GM23248 (cell line): ENCODE data around the gene TAF11L6. TPM values are rescaled to one million over a fixed set of nuclear protein-coding genes. Genes with fewer than 3 reads are reported as not detected.
"Not testable (repeated sequence)": the region's sequence is repeated elsewhere in the genome, so short reads cannot be mapped to it uniquely, and the experiment has no call there.

Source experiments
- DNase-seq: peaks from one replicate; pipeline ENCODE4 v3.0.0-alpha.2; 2015
- H2AFZ ChIP-seq: fragments of 200-600 bp; sonication (generic); 2 replicates; pipeline ENCODE4 v1.6.1; 2016; ENCODE audit warnings: antibody characterized with exemption
- H3F3A ChIP-seq: fragments of 200-600 bp; sonication (generic); 2 replicates; pipeline ENCODE4 v1.6.1; 2016; ENCODE audit warnings: mild to moderate bottlenecking, antibody characterized with exemption, mixed run types; ENCODE audit not compliant: insufficient read depth
- H3K27ac ChIP-seq: fragments of 200-600 bp; sonication (generic); 2 replicates; pipeline ENCODE4 v1.5.1; 2016; ENCODE audit warnings: mild to moderate bottlenecking
- H3K27me3 ChIP-seq: fragments of 200-600 bp; sonication (generic); replicated peaks from 2 replicates; pipeline ENCODE4 v1.6.1; 2016; ENCODE audit warnings: mild to moderate bottlenecking; ENCODE audit not compliant: insufficient read depth
- H3K36me3 ChIP-seq: fragments of 200-600 bp; sonication (generic); 2 replicates; pipeline ENCODE4 v1.6.1; 2016; ENCODE audit warnings: low read depth, mild to moderate bottlenecking
- H3K4me1 ChIP-seq: fragments of 200-600 bp; sonication (generic); 2 replicates; pipeline ENCODE4 v1.6.1; 2016; ENCODE audit warnings: mild to moderate bottlenecking; ENCODE audit not compliant: insufficient read depth
- H3K4me2 ChIP-seq: fragments of 200-600 bp; sonication (generic); one replicate; pipeline ENCODE4 v1.6.1; 2016; ENCODE audit warnings: mild to moderate bottlenecking; ENCODE audit not compliant: unreplicated experiment
- H3K4me3 ChIP-seq: fragments of 200-600 bp; sonication (generic); 2 replicates; pipeline ENCODE4 v1.5.1; 2016; ENCODE audit warnings: mild to moderate bottlenecking
- H3K79me2 ChIP-seq: fragments of 200-600 bp; sonication (generic); 2 replicates; pipeline ENCODE4 v1.6.1; 2016; ENCODE audit warnings: mild to moderate bottlenecking; ENCODE audit not compliant: insufficient read depth
- H3K9ac ChIP-seq: fragments of 200-600 bp; sonication (generic); 2 replicates; pipeline ENCODE4 v1.6.1; 2016; ENCODE audit warnings: mild to moderate bottlenecking
- H3K9me2 ChIP-seq: fragments of 200-600 bp; sonication (generic); 2 replicates; pipeline ENCODE4 v1.6.1; 2016; ENCODE audit warnings: mixed run types, mild to moderate bottlenecking, moderate library complexity; ENCODE audit not compliant: insufficient read depth
- H3K9me3 ChIP-seq: fragments of 200-600 bp; sonication (generic); one replicate; pipeline ENCODE4 v1.6.1; 2017; ENCODE audit warnings: low read depth
- H4K20me1 ChIP-seq: fragments of 200-600 bp; sonication (generic); 2 replicates; pipeline ENCODE4 v1.6.0; 2016; ENCODE audit not compliant: insufficient read depth
- EZH2 ChIP-seq: fragments of 200-600 bp; sonication (generic); IDR thresholded peaks from 2 replicates; pipeline ENCODE4 v1.6.1; 2018; ENCODE audit warnings: antibody characterized with exemption, mild to moderate bottlenecking; ENCODE audit not compliant: insufficient read depth, poor library complexity, severe bottlenecking
- EZH2phosphoT487 ChIP-seq: fragments of 200-600 bp; sonication (generic); IDR thresholded peaks from 2 replicates; pipeline ENCODE4 v1.6.1; 2018; ENCODE audit warnings: antibody characterized with exemption, moderate library complexity, mild to moderate bottlenecking, low read depth; ENCODE audit not compliant: insufficient read depth
- WGBS, 2 experiments: methylation state at CpG; one replicate each; pipeline ENCODE4 v1.1.6; 2015 to 2017; ENCODE audit warnings: low lambda C conversion rate in 2 of 2, low coverage in 1 of 2; ENCODE audit errors: missing lambda C conversion rate in 2 of 2; 5-methylcytosine and 5-hydroxymethylcytosine counted together
- in situ Hi-C: fragments of 300-500 bp; cut with MboI; formaldehyde crosslinking; loops from 2 replicates; pipeline ENCODE4 v1.15.0; 2020
- polyA plus RNA-seq: library from polyadenylated mRNA; unstranded; fragments of >200 nt; fragmentation: Nextera tagmentation; extraction: Ambion mirVana; gene quantifications from 2 replicates; pipeline ENCODE4 v1.2.1, GENCODE V29; 2016
- total RNA-seq: library from RNA; depleted of rRNA; stranded (reverse); fragments of >200 nt; shearing (Covaris generic); gene quantifications from 2 replicates; pipeline ENCODE4 v1.2.3, GENCODE V29; 2014

The TAF11L6 gene
- total and polyA plus RNA-seq, 2 experiments from 2014 or later: not detected

GRCh38 chr5:17492770-17493169, 35.7 kb upstream of the TAF11L6 start:
- H3K4me1 ChIP-seq: no peaks in the 10 kb centered on the region
- no peak overlapping the region for H3K27ac ChIP-seq
- no peaks in the 10 kb centered on the region for H3K9me3 ChIP-seq
- TF ChIP-seq EZH2 (no peak), EZH2phosphoT487 (no peak)
- no peaks in the 10 kb centered on the region for H4K20me1 ChIP-seq
- H2AFZ ChIP-seq: no peak overlapping the region
- no peaks in the 10 kb centered on the region for H3K36me3 ChIP-seq
- H3K27me3 ChIP-seq: peaks cover 5% of the 10 kb centered on the region
- no peaks in the 10 kb centered on the region for H3K9me2 ChIP-seq
- H3K4me3 ChIP-seq: no peak overlapping the region
- in situ Hi-C loops: no loop called here
- H3K79me2 ChIP-seq: no peaks in the 10 kb centered on the region
- H3K9ac ChIP-seq: no peak overlapping the region
- 47% methylated on average over 3 of the region's 3 CpGs for WGBS, 2 experiments
- DNase-seq: no peak
- H3F3A ChIP-seq: no peaks in the 10 kb centered on the region
- no peak overlapping the region for H3K4me2 ChIP-seq

- H3K4me3 ChIP-seq: no peak overlapping the region
- no peaks in the 10 kb centered on the region for H4K20me1 ChIP-seq
- H3K9me2 ChIP-seq: no peaks in the 10 kb centered on the region
- H3K4me2 ChIP-seq: no peak overlapping the region
- H3K9me3 ChIP-seq: no peaks in the 10 kb centered on the region
- no peak overlapping the region for H3K27ac ChIP-seq
- DNase-seq: no peak
- H3K9ac ChIP-seq: no peak overlapping the region
- no peaks in the 10 kb centered on the region for H3K4me1 ChIP-seq
- H3K36me3 ChIP-seq: no peaks in the 10 kb centered on the region
- no peaks in the 10 kb centered on the region for H3K79me2 ChIP-seq
- no peak overlapping the region for H2AFZ ChIP-seq
- H3F3A ChIP-seq: no peaks in the 10 kb centered on the region
- TF ChIP-seq EZH2phosphoT487: no peak
- no peak for TF ChIP-seq EZH2
- H3K27me3 ChIP-seq: peaks cover 10% of the 10 kb centered on the region; the same call in 1 of the 2 replicates
- in situ Hi-C loops: no loop called here
- 32 to 34% methylated on average over 4 of the region's 4 CpGs for WGBS, 2 experiments
Observed at GRCh38 chr5:17497446-17497845, 31.0 kb upstream of the TAF11L6 start.

GRCh38 chr5:17497931-17498330, 30.5 kb upstream of the TAF11L6 start, which contains the start of gene TAF11L2:
TAF11L2 (plus strand) TSS chr5:17498231.
- H3K4me2 ChIP-seq, H3K4me3 ChIP-seq, H2AFZ ChIP-seq, H3K27ac ChIP-seq, H4K20me1 ChIP-seq, DNase-seq, H3K36me3 ChIP-seq, H3K9ac ChIP-seq, H3K9me2 ChIP-seq, H3K9me3 ChIP-seq, in situ Hi-C loops, H3K4me1 ChIP-seq, H3K79me2 ChIP-seq, H3F3A ChIP-seq: not testable (repeated sequence)
- H3K27me3 ChIP-seq: peaks cover 10% of the 10 kb centered on the region; the same call in 1 of the 2 replicates
- 43 to 46% methylated on average over 8 of the region's 8 CpGs for WGBS, 2 experiments

- WGBS, 2 experiments: 69 to 72% methylated on average over 17 of the region's 17 CpGs
- no peak for TF ChIP-seq EZH2
- TF ChIP-seq EZH2phosphoT487: no peak
- no peak overlapping the region for H2AFZ ChIP-seq
- no peak overlapping the region for H3K27ac ChIP-seq
- no peaks in the 10 kb centered on the region for H3K36me3 ChIP-seq
- H3K9me3 ChIP-seq: no peaks in the 10 kb centered on the region
- no peaks in the 10 kb centered on the region for H3K9me2 ChIP-seq
- H3K79me2 ChIP-seq: no peaks in the 10 kb centered on the region
- DNase-seq: no peak
- no peak overlapping the region for H3K4me2 ChIP-seq
- no peak overlapping the region for H3K4me3 ChIP-seq
- H3K27me3 ChIP-seq: no peaks in the 10 kb centered on the region
- in situ Hi-C loops: no loop called here
- no peaks in the 10 kb centered on the region for H4K20me1 ChIP-seq
- no peak overlapping the region for H3K9ac ChIP-seq
- no peaks in the 10 kb centered on the region for H3F3A ChIP-seq
- no peaks in the 10 kb centered on the region for H3K4me1 ChIP-seq
Observed at GRCh38 chr5:17511775-17512325, 16.6 kb upstream of the TAF11L6 start.

- H3K4me3 ChIP-seq, H2AFZ ChIP-seq, H3K4me1 ChIP-seq, H3K9me2 ChIP-seq, H3K9ac ChIP-seq, H4K20me1 ChIP-seq, in situ Hi-C loops, H3K79me2 ChIP-seq, H3K4me2 ChIP-seq, H3K27ac ChIP-seq, H3K36me3 ChIP-seq, H3K27me3 ChIP-seq, H3K9me3 ChIP-seq, H3F3A ChIP-seq, DNase-seq: not testable (repeated sequence)
- WGBS, 2 experiments: 45 to 50% methylated on average over 12 of the region's 12 CpGs
Observed at GRCh38 chr5:17517526-17517925, 10.9 kb upstream of the TAF11L6 start.

GRCh38 chr5:17518067-17518466, 10.4 kb upstream of the TAF11L6 start, which contains the start of gene TAF11L3:
TAF11L3 (plus strand) TSS chr5:17518367.
- H3K9me2 ChIP-seq, DNase-seq, H3K36me3 ChIP-seq, H3K79me2 ChIP-seq, H3K27ac ChIP-seq, H3K4me3 ChIP-seq, H3K4me1 ChIP-seq, H3K9me3 ChIP-seq, H2AFZ ChIP-seq, in situ Hi-C loops, H4K20me1 ChIP-seq, H3F3A ChIP-seq, H3K9ac ChIP-seq, H3K27me3 ChIP-seq, H3K4me2 ChIP-seq: not testable (repeated sequence)
- WGBS, 2 experiments: no CpG with 5 or more reads among the region's 15 CpGs

GRCh38 chr5:17519508-17519907, 9.0 kb upstream of the TAF11L6 start:
- H3F3A ChIP-seq, in situ Hi-C loops, H2AFZ ChIP-seq, H3K36me3 ChIP-seq, H3K27ac ChIP-seq, H3K4me2 ChIP-seq, H4K20me1 ChIP-seq, H3K9me3 ChIP-seq, H3K9ac ChIP-seq, DNase-seq, H3K9me2 ChIP-seq, H3K79me2 ChIP-seq, H3K4me3 ChIP-seq, H3K4me1 ChIP-seq, H3K27me3 ChIP-seq: not testable (repeated sequence)
- WGBS, 2 experiments: 61 to 72% methylated on average over 9 to 10 of the region's 14 CpGs
